ENCODE data around the gene SOCS7. TPM values are rescaled to one million over a fixed set of nuclear protein-coding genes. Genes with fewer than 3 reads are reported as not detected.
A peak's percentile ranks its signal among the peaks of the same experiment; 100 is the strongest.

Gene SOCS7
- total RNA-seq, 1 donor from 2014 or later, result 26.3 TPM

GRCh38 chr17:38363016-38363415, 11.4 kb downstream of the SOCS7 start:
- no peak for DNase-seq

DNA sequence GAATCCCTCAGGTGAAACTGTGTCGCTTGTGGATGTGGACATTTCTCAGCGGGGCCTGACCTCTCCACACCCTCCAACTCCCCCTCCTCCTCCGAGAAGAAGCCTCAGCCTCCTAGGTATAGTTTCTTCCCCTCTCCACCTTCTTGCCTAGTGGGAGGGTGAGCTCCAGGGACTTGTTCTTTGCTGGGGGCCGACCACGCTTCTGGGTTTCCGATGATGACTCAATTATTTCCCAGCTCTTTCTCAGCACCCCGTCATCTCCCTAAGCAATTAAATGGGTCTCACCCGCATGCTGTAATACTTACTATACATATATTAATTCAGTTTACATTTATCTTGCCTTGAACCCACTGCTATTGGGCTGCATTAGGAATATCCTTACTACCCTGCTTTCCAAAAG, 13.1 kb downstream of the SOCS7 start:
- DNase-seq, result no peak

DNA sequence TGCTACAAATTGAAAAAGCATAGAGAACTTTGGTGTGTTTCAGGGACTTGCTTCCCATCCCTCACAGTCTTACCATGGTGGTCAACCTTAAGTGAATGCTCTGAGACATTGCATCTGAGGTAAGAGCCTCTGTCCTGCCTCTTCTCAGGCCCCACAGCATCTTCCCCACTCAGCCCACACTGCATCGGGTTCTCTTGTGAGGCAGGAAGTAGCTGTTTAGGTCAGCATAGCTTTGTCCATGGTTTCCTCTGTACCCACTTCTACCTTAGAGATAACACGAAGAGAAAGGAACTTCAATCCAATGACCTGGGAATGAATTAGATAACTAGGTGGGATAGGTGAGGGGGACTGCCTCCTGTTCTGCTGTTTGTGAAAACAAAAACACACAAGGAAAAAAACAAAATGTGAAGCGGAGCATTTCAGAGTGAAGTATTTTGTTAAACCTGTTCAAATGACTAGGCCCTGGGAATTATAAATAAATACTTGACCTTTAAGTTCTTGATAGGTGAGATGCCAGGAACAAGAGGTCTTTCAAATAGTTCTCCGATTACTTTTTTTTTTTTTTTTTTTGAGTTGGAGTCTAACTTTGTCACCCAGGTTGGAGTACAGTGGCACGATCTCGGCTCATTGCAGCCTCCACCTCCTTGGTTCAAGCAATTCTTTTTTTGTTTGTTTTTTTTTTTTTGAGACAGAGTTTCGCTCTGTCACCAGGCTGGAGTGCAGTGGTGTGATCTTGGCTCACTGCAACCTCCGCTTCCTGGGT, 17.7 kb downstream of the SOCS7 start:
- DNase-seq, result no peak

- DNase-seq, result no peak
These were observed 27.8 kb downstream of the SOCS7 start for GRCh38 chr17:38379448-38379847.

DNA sequence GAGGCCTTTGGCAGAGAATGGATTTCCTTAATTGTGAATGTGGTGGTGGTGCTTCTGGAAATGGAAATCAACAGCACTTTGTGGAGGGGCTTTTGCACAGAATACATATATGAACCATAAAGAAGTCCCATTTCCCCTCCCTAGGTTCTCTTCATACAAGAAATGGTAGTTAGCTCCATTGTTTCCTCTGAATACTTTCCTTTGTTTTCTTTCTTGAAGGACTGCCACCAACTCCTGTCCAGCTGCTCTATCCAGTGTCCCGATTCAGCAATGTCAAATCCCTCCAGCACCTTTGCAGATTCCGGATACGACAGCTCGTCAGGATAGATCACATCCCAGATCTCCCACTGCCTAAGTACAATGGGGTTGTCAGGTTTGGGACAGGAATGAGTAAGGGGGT, 43.4 kb downstream of the SOCS7 start:
- DNase-seq, result no peak

- DNase-seq, result no peak
These were observed 45.6 kb downstream of the SOCS7 start for GRCh38 chr17:38397227-38397626.

- no peak for DNase-seq
These were observed 48.6 kb downstream of the SOCS7 start for GRCh38 chr17:38400286-38400685.

GRCh38 chr17:38401459-38401858, 49.8 kb downstream of the SOCS7 start:
- DNase-seq, result no peak

- DNase-seq, result no peak
These were observed 51.3 kb downstream of the SOCS7 start for GRCh38 chr17:38402897-38403296.

- peak; percentile 50 for DNase-seq
These were observed 51.8 kb downstream of the SOCS7 start for GRCh38 chr17:38403491-38403890.

GRCh38 chr17:38404174-38404943, 52.7 kb downstream of the SOCS7 start:
- no peak for DNase-seq

DNA sequence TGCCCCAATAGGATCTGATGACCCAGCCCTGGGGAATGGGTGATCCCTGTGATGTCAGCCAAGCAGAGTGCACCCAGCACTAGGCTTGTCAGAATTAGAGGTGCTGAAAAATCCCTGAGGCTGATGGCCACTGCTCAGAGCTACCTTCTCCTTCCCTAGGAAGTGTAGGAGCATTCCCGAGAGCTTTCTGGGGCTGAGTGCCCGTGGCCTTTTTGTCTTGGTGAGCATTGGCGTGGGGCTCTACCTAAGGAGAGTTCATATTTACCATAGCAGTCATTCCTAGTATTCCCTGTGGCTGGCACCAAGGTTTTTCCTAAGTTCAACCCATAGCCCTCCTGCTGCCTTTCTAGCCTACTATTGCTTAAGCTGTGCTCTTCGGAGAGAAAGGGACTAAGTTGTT, 54.0 kb downstream of the SOCS7 start:
- DNase-seq, result no peak

DNA sequence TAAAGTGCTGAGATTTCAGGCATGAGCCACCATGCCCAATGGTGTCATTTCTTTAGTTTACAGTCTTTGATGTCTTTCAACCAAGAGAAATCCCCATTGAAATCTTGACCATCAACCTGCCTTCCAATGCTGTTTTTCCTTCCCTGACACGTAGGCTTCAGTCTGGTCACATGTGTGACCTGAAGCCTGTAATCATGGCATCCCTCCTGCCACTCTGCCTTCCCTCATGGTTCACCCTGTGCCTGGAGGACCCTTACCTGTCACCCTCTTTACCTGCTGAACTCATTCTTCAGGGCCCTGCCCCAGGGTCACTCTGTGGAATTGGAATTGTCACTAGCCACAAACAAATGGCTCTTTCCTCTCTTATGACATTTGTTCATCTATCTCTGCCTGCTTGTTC, 58.6 kb downstream of the SOCS7 start:
- no peak for DNase-seq

DNA sequence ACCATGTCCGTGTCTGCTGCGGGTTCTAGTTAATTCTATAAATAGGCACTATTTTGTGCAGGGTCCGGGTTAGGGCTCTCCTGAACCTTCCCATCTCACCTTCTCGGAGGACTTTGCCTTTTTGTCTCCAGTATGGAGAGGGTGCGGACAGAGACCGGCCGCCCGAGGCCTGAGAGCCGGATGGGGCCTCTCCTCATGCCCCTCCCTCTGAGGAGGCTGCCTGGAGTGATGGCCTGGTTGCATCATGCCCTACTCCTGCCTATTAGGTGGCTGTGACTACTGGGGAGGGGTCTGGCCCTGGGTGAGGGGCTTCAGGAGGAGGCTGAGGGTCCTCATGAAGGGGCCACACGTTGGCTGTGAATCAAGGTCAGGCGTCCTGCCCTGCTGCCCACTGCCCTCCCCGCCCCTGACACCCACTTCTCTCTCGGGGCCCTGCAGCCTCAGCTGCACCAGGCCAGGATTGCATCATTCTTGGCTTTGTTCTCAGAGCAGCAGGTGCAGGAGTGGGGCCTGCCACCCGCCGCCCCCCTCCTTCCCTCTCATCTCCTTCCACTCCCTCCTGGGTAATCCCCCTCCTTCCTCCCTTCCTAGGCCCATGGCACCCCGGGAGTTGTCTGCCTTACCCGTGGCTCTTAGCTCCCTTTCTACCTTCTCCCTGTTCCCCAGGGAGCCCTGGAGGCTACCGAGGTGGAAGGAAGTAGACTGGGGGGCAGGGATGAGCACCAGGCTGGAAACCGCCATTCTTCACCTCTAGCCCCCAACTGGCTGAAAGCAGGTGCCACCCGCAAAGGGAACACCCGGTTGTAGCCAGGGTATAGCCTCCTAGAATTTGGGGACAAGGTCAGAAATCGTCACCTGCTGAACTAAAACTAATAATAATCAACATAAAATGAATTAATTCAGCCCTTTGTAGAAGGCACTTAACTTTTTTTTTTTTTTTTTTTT, 63.9 kb downstream of the SOCS7 start:
- peak; percentile 85 for DNase-seq

DNA sequence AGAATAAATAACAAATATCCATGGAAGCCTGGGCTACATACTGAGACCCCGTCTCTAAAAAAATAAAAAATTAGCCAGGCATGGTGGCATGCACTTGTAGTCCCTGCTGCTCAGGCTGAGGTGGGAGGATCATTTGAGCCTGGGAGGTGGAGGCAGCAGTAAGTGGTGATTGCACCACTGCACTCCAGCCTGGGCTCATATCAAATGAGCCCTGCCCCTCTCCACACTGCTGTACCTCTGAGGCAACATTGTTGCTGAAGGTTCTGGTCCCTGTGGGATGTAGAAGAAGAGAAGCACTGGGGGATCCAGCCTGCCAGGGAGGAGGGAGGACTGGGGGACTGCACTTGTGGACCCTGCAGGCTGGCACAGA, 65.2 kb downstream of the SOCS7 start:
- no peak for DNase-seq

GRCh38 chr17:38417210-38417951, 65.7 kb downstream of the SOCS7 start:
- peak; percentile 45 for DNase-seq

- DNase-seq, result no peak
These were observed 66.5 kb downstream of the SOCS7 start for GRCh38 chr17:38418062-38418692.

DNA sequence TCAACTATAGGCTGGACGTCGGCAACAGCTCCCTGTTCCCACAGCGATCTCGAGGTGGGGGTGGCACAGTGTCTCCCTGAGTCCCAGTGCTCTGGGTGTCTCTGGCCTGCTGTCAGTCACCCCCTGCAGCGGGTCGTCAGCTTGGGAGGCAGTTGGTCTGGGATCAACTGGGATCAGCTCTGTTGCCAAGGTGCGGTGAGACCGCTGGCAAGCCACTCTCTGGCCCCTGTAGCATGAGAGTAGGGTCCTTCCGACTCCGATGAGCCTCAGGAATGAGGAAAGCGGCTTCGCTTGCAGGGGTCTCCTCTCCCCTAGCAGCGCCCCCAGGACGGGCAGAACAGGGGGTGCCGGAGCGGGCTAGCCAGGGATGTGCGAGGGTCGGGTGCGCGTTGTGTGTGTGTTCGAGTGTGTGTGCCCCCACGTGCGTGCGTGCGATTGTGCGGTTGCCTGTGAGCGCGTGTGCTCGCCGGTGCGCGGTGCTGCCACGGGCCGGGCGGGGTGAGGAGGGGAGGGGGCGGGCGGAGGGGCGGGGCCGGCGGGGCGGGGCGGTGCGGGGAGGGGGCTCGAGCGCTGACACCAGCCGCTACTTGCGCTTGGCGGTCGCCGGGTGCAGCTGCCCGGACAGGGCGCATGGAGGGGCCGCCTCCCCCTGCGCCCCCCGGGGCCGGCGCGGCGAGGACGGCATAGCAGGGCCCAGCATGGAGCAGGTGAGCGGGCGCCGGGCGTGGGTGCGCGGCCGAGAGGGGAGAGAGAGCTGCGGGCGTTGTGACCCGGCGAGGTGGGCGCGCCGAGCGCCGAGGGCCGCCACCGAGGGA, 67.3 kb downstream of the SOCS7 start:
- DNase-seq, result peak; percentile 52

DNA sequence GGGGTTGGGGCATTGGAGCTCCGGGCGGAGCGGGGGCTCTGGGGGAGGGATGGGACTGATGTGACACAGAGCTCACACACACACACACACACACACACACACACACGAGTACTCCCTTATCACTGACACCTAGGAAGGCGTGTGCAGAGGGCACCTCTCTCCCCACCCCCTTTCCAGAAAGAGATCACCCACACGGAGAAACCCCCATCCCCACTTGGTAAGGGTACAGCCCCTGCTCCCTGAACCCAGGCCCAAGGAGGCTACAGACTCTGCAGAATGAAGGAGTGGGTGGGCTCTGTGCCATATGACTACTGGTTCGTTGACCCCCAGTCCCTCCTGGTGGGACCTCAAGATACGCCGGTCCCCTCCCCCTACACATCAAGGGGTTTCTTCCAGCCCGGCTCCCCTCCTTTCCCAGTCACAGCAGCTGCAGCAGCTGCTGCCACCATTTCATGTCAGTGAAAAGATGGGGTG, 67.9 kb downstream of the SOCS7 start:
- peak; percentile 46 for DNase-seq

DNA sequence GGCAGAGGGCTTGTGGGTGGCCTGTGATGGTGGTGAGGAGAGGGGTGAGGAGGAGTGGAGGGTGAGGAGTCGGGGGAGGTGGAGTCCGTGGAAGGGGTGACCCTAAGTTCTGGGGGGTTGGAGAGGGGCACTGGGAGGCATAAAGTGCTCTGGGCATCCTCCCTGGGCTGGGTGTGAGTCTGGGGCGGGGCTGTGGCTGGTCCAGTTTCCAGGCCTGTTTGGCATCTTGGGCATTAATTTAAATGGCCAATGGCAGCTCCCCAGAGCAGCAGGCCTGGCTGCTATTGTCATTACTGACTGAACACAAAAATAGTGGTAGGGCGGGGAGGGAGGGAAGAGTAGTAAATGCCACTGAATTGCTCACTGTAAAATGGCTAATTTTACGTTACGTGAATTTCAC, 68.9 kb downstream of the SOCS7 start:
- DNase-seq, result peak; percentile 29
